K562 (cell line): Measurements from ENCODE around the gene METTL25B. TPM values are rescaled to one million over a fixed set of nuclear protein-coding genes. Genes with fewer than 3 reads are reported as not detected.

Source experiments
- ASH1L ChIP-seq: fragments of 450-650 bp; IDR thresholded peaks from 2 replicates; pipeline ENCODE4 v1.6.1; 2018; ENCODE audit warnings: borderline replicate concordance, mild to moderate bottlenecking, low read depth; ENCODE audit not compliant: partially characterized antibody
- BCLAF1 ChIP-seq, 2 experiments: fragments of 450-650 bp in 1 of 2; IDR thresholded peaks; 2 replicates each; pipeline ENCODE4 v1.6.1; 2011 to 2017; ENCODE audit warnings: low read depth in 2 of 2, antibody characterized with exemption in 1 of 2, borderline replicate concordance in 1 of 2, low read length in 1 of 2, mild to moderate bottlenecking in 1 of 2, mixed read lengths in 1 of 2; ENCODE audit not compliant: control insufficient read depth in 1 of 2
- DEAF1 ChIP-seq: fragments of 450-650 bp; formaldehyde crosslinking; IDR thresholded peaks from 2 replicates; pipeline ENCODE4 v1.4.0; 2020; ENCODE audit warnings: mild to moderate bottlenecking, moderate library complexity
- GTF2A2 ChIP-seq: IDR thresholded peaks from 2 replicates; pipeline ENCODE4 v1.6.1; 2016; ENCODE audit warnings: mild to moderate bottlenecking, missing genetic modification characterization, missing compliant biosample characterization
- HINFP ChIP-seq: fragments of 450-650 bp; conservative IDR thresholded peaks from 2 replicates; pipeline ENCODE4 v1.6.1; 2016; ENCODE audit warnings: missing genetic modification characterization, low read depth, mild to moderate bottlenecking, control low read depth, missing compliant biosample characterization
- IRF1 ChIP-seq: sonication (generic); formaldehyde crosslinking; IDR thresholded peaks from 2 replicates; pipeline ENCODE4 v1.8.0; 2022; ENCODE audit warnings: missing genetic modification reagents, mild to moderate bottlenecking, borderline replicate concordance
- PBX2 ChIP-seq, 2 experiments: IDR thresholded peaks in 1 of 2; conservative IDR thresholded peaks in 1 of 2; 2 replicates each; pipeline ENCODE4 v1.6.1; 2016; ENCODE audit warnings: low read depth in 2 of 2, mild to moderate bottlenecking in 1 of 2, missing compliant biosample characterization in 1 of 2, missing genetic modification characterization in 1 of 2, moderate library complexity in 1 of 2
- PCBP1 ChIP-seq: fragments of 200-400 bp; formaldehyde crosslinking; IDR thresholded peaks from 2 replicates; pipeline ENCODE4 v1.6.1; 2018; ENCODE audit warnings: mild to moderate bottlenecking, low read depth, low read length; ENCODE audit not compliant: poor library complexity, severe bottlenecking
- TAF15 ChIP-seq: fragments of 200-400 bp; formaldehyde crosslinking; IDR thresholded peaks from 2 replicates; pipeline ENCODE4 v1.6.1; 2017; ENCODE audit warnings: mild to moderate bottlenecking, low read depth, low read length, moderate library complexity
- YY1 ChIP-seq, 3 experiments: IDR thresholded peaks; 2 replicates each; pipeline ENCODE4 v1.6.1; 2011; ENCODE audit warnings: low read length in 2 of 3, mild to moderate bottlenecking in 2 of 3, moderate library complexity in 2 of 3, borderline replicate concordance in 1 of 3, control low read depth in 1 of 3, low read depth in 1 of 3; ENCODE audit not compliant: insufficient read depth in 3 of 3, insufficient replicate concordance in 2 of 3, control insufficient read depth in 1 of 3, insufficient read length in 1 of 3; ENCODE audit errors: extremely low read depth in 1 of 3
- ZEB2 ChIP-seq: fragments of 450-650 bp; IDR thresholded peaks from 2 replicates; pipeline ENCODE4 v1.6.1; 2016
- ZNF263 ChIP-seq: sonication (generic); formaldehyde crosslinking; IDR thresholded peaks from 2 replicates; pipeline ENCODE4 v1.8.0; 2022; ENCODE audit warnings: mild to moderate bottlenecking, missing genetic modification reagents, borderline replicate concordance
- ZNF76 ChIP-seq: fragments of 250-450 bp; sonication (Bioruptor Pico); IDR thresholded peaks from 2 replicates; pipeline ENCODE4 v1.4.0; 2020; ENCODE audit warnings: mild to moderate bottlenecking, moderate library complexity, borderline replicate concordance
- polyA plus RNA-seq, 8 experiments: library from polyadenylated mRNA; depleted of rRNA in 4 of 8; stranded (reverse) in 5 of 8; unstranded in 3 of 8; fragments of >200 nt; fragmentation: Nextera tagmentation in 2 of 8; fragmentation: Illumina TruSeq in 1 of 8; extraction: Ambion mirVana in 2 of 8; extraction: Trizol in 1 of 8; gene quantifications; 2 replicates each; pipeline versions ENCODE4 v1.2.1 to v1.2.3, GENCODE V29; 2011 to 2014; ENCODE audit warnings: inconsistent platforms in 1 of 8, missing spikeins in 1 of 8
- total RNA-seq, 7 experiments: library from RNA; depleted of rRNA in 6 of 7; stranded (reverse); fragments of >200 nt in 6 of 7; fragmentation: Illumina TruSeq in 2 of 7; extraction: Trizol in 2 of 7; gene quantifications; 2 replicates each; pipeline versions ENCODE4 v1.2.1 to v1.2.3, GENCODE V29; 2011 to 2021; ENCODE audit warnings: low replicate concordance in 1 of 7

The METTL25B gene
- total and polyA plus RNA-seq, 9 of the 15 experiments (the other 6 are each of a cell fraction or from before 2014, with no cell fraction given) = 7.7 to 48.3 (median 33.1) TPM

- TF ChIP-seq PBX2 (CRISPR knock-in tag; IDR thresholded peaks at IDR 0.05; ENCODE audit: low read depth) (no peak), PBX2 (tag; conservative IDR thresholded peaks at IDR 0.05; ENCODE audit: low read depth) (no peak), YY1 (IDR thresholded peaks at IDR 0.05; ENCODE audit: borderline replicate concordance in 1 of 3, control insufficient read depth in 1 of 3, extremely low read depth in 1 of 3, insufficient read depth in 3 of 3, insufficient read length in 1 of 3, insufficient replicate concordance in 2 of 3, low read depth in 1 of 3, low read length in 2 of 3) (no peak), IRF1 (no peak), PCBP1 (no peak), HINFP (no peak), ASH1L (no peak), GTF2A2 (tag) (no peak), BCLAF1 (IDR thresholded peaks at IDR 0.05; ENCODE audit: borderline replicate concordance in 1 of 2, control insufficient read depth in 1 of 2, low read depth in 2 of 2, low read length in 1 of 2) (no peak), TAF15 (no peak), ZNF76 (CRISPR knock-in tag) (no peak), ZNF263 (CRISPR knock-in tag) (no peak), ZEB2 (no peak), DEAF1 (CRISPR knock-in tag) (no peak)
These were observed at the start of gene METTL25B (continued) for GRCh38 chr1:156727926-156728598.
